Measurements from ENCODE around the gene LONRF3.

GRCh38 chrX:118978451-118978850, 4.0 kb downstream of the LONRF3 start:
- TF ChIP-seq CTCF (optimal IDR thresholded peaks at IDR 0.05 in 1 of 3, IDR thresholded peaks at IDR 0.05 in 1 of 3, conservative IDR thresholded peaks at IDR 0.05 in 1 of 3; ENCODE audit: extremely low read depth in 1 of 3, insufficient read depth in 2 of 3, low read length in 3 of 3) (no peak), EZH2 (IDR thresholded peaks at IDR 0.05; ENCODE audit: low read length) (no peak)
